Renal cortical epithelial cell (primary cell): ENCODE data around the gene CBLL1. TPM values are rescaled to one million over a fixed set of nuclear protein-coding genes. Genes with fewer than 3 reads are reported as not detected.

Experiments
- total RNA-seq: library from RNA; depleted of rRNA; stranded (reverse); fragments of >200 nt; gene quantifications from 2 replicates; pipeline ENCODE4 v1.2.3, GENCODE V29; 2014

The CBLL1 gene
- total RNA-seq, 1 donor from 2014 or later = 26.6 TPM

Other genes with a start within 250 kb of the CBLL1 start
- 30.6 and 55.2 TPM in 2 replicates for gene COG5, start 180.2 kb upstream of the CBLL1 start, total RNA-seq
- gene DUS4L, start 180.2 kb upstream of the CBLL1 start, total RNA-seq = 11.3 and 12.8 TPM in 2 replicates
- 63.4 and 116 TPM in 2 replicates for gene BCAP29, start 163.9 kb upstream of the CBLL1 start, total RNA-seq
- 0.10 and 0.87 TPM in 2 replicates for gene SLC26A4, start 83.3 kb upstream of the CBLL1 start, total RNA-seq
- not detected in 2 replicates for gene SLC26A3, start 59.1 kb downstream of the CBLL1 start, total RNA-seq
- gene DLD, start 147.0 kb downstream of the CBLL1 start, total RNA-seq = 88.6 and 155 TPM in 2 replicates